ENCODE measurements around the gene MUC6. TPM values are rescaled to one million over a fixed set of nuclear protein-coding genes. Genes with fewer than 3 reads are reported as not detected.

Gene MUC6
- total RNA-seq, 1 donor from 2014 or later: not detected

DNA sequence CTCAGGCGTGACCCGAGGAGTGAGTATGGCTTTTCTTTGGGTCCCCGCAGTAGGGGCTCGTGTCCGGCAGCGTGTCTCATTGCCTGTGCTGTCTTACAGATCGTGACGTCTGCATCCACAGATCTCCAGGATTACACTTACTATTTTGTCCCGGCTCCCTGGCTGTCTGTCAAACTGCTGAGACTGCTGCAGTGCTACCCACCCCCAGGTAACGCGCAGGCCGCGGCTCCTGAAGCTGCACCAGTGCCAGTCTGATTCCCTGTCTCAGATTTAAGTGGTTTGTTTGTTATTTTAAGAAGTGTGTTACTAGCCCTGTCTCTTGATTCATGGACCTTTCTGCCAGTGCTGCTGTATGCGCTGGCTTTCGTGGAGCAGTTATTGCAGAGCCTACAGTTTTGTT lies 52.0 kb downstream of the MUC6 start:
- H3K4me1 ChIP-seq: peaks cover 6% of the 10 kb centered on the region
- ATAC-seq: no peak
- no peak for DNase-seq
- no peak overlapping the region for H3K27ac ChIP-seq
- TF ChIP-seq, protein P1, sequence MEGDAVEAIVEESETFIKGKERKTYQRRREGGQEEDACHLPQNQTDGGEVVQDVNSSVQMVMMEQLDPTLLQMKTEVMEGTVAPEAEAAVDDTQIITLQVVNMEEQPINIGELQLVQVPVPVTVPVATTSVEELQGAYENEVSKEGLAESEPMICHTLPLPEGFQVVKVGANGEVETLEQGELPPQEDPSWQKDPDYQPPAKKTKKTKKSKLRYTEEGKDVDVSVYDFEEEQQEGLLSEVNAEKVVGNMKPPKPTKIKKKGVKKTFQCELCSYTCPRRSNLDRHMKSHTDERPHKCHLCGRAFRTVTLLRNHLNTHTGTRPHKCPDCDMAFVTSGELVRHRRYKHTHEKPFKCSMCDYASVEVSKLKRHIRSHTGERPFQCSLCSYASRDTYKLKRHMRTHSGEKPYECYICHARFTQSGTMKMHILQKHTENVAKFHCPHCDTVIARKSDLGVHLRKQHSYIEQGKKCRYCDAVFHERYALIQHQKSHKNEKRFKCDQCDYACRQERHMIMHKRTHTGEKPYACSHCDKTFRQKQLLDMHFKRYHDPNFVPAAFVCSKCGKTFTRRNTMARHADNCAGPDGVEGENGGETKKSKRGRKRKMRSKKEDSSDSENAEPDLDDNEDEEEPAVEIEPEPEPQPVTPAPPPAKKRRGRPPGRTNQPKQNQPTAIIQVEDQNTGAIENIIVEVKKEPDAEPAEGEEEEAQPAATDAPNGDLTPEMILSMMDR (IDR thresholded peaks at IDR 0.05): no peak
- peaks cover 87% of the 10 kb centered on the region for H3K36me3 ChIP-seq
- H3K27me3 ChIP-seq: no peaks in the 10 kb centered on the region
- H3K4me3 ChIP-seq: no peak overlapping the region
- no peaks in the 10 kb centered on the region for H3K9me3 ChIP-seq
- intact Hi-C loops (cut with DNase I): no loop called here

DNA sequence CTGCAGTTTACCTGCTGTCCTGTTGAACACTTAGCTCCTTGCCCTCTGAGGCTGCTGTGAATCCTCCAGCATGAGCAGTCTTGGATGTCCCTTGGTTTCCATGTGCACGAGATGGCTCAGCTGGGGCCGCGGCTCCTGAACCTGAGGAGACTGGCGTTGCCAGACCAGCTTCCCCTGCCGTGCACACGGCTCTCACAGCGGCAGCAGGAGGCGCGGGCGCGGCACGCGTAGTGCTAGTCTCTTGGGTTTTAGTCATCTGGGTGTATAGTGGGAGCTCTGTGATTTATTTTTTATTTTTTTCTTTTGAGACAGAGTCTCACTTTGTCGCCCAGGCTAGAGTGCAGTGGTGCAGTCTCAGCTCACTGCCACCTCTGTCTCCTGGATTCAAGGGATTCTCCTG lies 54.8 kb downstream of the MUC6 start:
- peaks cover 89% of the 10 kb centered on the region for H3K36me3 ChIP-seq
- DNase-seq: no peak
- H3K27me3 ChIP-seq: no peaks in the 10 kb centered on the region
- no peaks in the 10 kb centered on the region for H3K9me3 ChIP-seq
- intact Hi-C loops (cut with DNase I): no loop called here
- H3K4me3 ChIP-seq: no peak overlapping the region
- TF ChIP-seq, protein P1 (IDR thresholded peaks at IDR 0.05): no peak
- no peak overlapping the region for H3K27ac ChIP-seq
- peaks cover 6% of the 10 kb centered on the region for H3K4me1 ChIP-seq
- ATAC-seq: no peak

DNA sequence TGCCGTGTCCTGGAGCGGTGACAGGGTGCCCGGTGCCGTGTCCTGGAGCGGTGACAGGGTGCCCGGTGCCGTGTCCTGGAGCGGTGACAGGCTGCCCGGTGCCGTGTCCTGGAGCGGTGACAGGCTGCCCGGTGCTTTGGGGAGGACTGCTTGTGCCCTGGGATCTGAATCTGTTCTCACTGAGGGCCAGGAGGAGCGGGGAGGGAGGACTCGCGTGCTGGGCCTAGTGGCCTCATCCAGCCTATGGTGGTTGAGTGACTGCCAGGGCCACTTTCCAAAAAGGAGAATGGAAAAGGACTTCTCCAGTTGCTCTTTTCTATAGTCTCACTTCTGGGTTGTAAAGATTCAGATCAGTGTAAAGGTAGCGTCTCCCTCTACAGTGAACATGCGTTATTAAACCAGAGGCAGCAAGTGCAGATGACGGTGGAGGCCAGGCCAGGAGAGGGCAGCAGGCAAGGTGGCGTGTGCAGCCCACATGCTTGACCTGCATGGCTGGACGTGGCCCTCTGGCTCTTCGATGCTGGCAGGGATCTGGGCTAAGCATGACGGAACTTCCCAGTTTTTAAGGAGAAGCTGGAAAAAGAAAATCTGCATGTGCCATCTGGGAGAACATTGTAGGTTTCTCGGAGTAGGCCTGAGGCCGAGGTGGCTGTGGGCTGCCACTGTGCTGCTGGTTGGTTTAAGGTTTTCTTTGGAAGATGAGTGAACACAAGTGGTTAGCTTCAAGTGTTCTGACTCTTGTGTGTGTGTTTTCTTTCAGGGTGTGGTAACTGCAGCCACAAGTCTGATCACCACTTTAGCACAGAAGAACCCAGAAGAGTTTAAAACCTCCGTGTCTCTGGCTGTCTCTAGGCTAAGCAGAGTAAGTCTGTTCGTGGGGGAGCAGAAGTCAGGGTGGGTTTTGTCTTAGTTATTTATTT lies 55.8 kb downstream of the MUC6 start:
- Histone ChIP-seq H3K4me1 (no peaks in the 10 kb centered on the region), H3K27ac (peak overlapping the region; percentile 6), H3K36me3 (peaks cover 82% of the 10 kb centered on the region), H3K4me3 (no peak overlapping the region), H3K9me3 (no peaks in the 10 kb centered on the region), H3K27me3 (no peaks in the 10 kb centered on the region)
- intact Hi-C loops (cut with DNase I): no loop called here
- DNase-seq (no peak), ATAC-seq (peak; percentile 70)
- TF ChIP-seq, protein P1 (IDR thresholded peaks at IDR 0.05): no peak

DNA sequence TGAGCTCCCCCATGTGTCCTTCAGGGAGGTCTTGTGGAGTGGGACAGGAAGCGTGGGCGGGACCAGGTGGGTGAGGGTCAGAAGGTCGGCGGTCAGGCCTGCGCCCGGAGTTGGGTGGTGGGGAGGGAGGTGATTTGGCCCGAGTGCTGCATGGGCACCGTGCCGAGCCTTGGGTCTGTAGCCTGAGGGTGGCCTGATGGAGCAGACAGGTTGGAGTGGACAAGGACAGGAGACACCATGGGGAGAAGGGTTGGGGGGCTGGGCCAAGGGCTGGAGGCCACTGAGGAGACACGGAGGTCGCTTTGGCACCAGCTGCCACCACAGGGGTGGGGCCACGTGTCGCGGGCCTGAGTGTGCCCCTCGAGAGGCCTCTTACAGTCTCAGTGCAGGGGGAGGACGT lies 57.7 kb downstream of the MUC6 start:
- intact Hi-C loops (cut with DNase I): no loop called here
- Histone ChIP-seq H3K4me1 (no peaks in the 10 kb centered on the region), H3K4me3 (no peak overlapping the region), H3K36me3 (peaks cover 74% of the 10 kb centered on the region), H3K9me3 (no peaks in the 10 kb centered on the region), H3K27me3 (no peaks in the 10 kb centered on the region), H3K27ac (no peak overlapping the region)
- TF ChIP-seq, protein P1 (IDR thresholded peaks at IDR 0.05): no peak
- ATAC-seq: peak; percentile 12
- no peak for DNase-seq

DNA sequence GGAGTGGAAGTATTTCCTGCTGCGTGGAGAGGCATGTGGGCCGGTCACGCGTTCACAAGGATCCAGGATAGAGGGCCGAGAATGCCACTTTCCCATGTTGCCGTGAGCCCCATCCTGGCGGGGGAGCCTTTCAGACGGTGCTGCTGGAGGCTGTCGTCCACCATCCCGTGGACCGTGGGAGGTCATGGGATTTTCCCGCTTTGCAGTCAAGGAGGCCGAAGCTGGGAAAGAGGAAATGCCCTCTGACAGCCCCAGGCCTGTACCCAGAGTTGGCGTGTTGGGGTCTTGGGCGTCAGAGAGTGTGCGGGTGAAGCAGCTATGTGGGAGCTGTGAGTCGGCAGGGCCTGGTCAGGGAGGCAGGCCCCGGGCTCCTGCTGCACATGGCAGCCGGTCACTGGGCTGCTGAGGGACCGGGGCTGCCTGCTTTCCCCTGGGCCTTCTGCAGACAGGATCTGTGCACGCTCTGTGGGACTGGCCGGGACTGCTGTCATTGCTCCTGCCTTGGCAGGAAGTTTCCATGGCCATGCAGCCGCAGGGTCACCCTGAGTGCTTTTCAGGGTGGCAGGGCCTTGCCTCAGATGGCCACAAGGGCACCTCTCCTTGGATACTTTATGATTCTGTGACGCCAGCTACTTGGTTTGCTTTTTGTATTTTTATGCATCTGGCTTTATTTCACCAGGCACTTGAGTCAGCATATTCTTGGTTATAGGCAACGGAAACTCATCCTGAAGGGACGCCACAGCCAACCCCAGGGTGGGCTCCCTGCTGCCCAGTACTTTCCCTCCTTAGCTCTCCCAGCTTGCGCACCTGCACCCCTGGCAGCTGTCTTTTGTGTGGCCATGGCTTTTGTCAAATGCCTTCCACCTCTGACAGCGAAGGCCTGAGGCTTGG lies 58.4 kb downstream of the MUC6 start:
- TF ChIP-seq, protein P1 (IDR thresholded peaks at IDR 0.05): no peak
- Histone ChIP-seq H3K27ac (no peak overlapping the region), H3K4me3 (no peak overlapping the region), H3K36me3 (peaks cover 77% of the 10 kb centered on the region), H3K4me1 (no peaks in the 10 kb centered on the region), H3K9me3 (no peaks in the 10 kb centered on the region), H3K27me3 (no peaks in the 10 kb centered on the region)
- DNase-seq: no peak
- intact Hi-C loops (cut with DNase I): no loop called here
- ATAC-seq: no peak
